HEK293T (cell line): ENCODE measurements around the gene NIBAN1.
"Not testable (repeated sequence)": the region's sequence is repeated elsewhere in the genome, so short reads cannot be mapped to it uniquely, and the experiment has no call there.

Experiments used
- CTCF ChIA-PET: fragments of 350-600 bp; formaldehyde crosslinking; extraction: SDS; loops from one replicate; lab custom pipeline; 2021; ENCODE audit warnings: antibody characterized with exemption, inconsistent platforms; lab: Yijun Ruan, JAX
- POLR2A ChIA-PET: fragments of 350-600 bp; formaldehyde crosslinking; extraction: SDS; loops from one replicate; lab custom pipeline; 2020; ENCODE audit warnings: antibody characterized with exemption, inconsistent platforms; lab: Yijun Ruan, JAX
- DNase-seq: peaks from one replicate; pipeline ENCODE4 v3.0.0; 2012; ENCODE audit warnings: mixed read lengths; ENCODE audit errors: extremely low spot score
- ARNT ChIP-seq: fragments of 450-650 bp; IDR thresholded peaks from 2 replicates; pipeline ENCODE4 v1.6.1; 2017; ENCODE audit warnings: mild to moderate bottlenecking
- BHLHE40 ChIP-seq: fragments of 450-650 bp; IDR thresholded peaks from 2 replicates; pipeline ENCODE4 v1.6.1; 2016; ENCODE audit warnings: mild to moderate bottlenecking, moderate library complexity, borderline replicate concordance
- CTBP1 ChIP-seq: fragments of 450-650 bp; IDR thresholded peaks from 2 replicates; pipeline ENCODE4 v1.6.1; 2016; ENCODE audit warnings: borderline replicate concordance
- ELF4 ChIP-seq: fragments of 450-650 bp; IDR thresholded peaks from 2 replicates; pipeline ENCODE4 v1.6.1; 2017; ENCODE audit warnings: antibody characterized with exemption
- FOXA1 ChIP-seq: fragments of 450-650 bp; IDR thresholded peaks from 2 replicates; pipeline ENCODE4 v1.6.1; 2016; ENCODE audit warnings: mild to moderate bottlenecking
- FOXK2 ChIP-seq: fragments of 450-650 bp; IDR thresholded peaks from 2 replicates; pipeline ENCODE4 v1.6.1; 2016; ENCODE audit warnings: mild to moderate bottlenecking
- FOXM1 ChIP-seq: fragments of 450-650 bp; IDR thresholded peaks from 2 replicates; pipeline ENCODE4 v1.6.1; 2017; ENCODE audit warnings: mild to moderate bottlenecking, borderline replicate concordance
- HDGF ChIP-seq: fragments of 450-650 bp; IDR thresholded peaks from 2 replicates; pipeline ENCODE4 v1.6.1; 2017; ENCODE audit warnings: antibody characterized with exemption, borderline replicate concordance
- L3MBTL2 ChIP-seq: fragments of 450-650 bp; conservative IDR thresholded peaks from 2 replicates; pipeline ENCODE4 v1.6.1; 2016; ENCODE audit warnings: mild to moderate bottlenecking
- LEF1 ChIP-seq: fragments of 450-650 bp; IDR thresholded peaks from 2 replicates; pipeline ENCODE4 v1.6.1; 2017; ENCODE audit warnings: mild to moderate bottlenecking, borderline replicate concordance
- NFRKB ChIP-seq: fragments of 450-650 bp; IDR thresholded peaks from 2 replicates; pipeline ENCODE4 v1.6.1; 2016; ENCODE audit warnings: mild to moderate bottlenecking, moderate library complexity
- PKNOX1 ChIP-seq: fragments of 450-650 bp; IDR thresholded peaks from 2 replicates; pipeline ENCODE4 v1.6.1; 2016
- SP1 ChIP-seq: fragments of 450-650 bp; IDR thresholded peaks from 2 replicates; pipeline ENCODE4 v1.6.1; 2017
- SUZ12 ChIP-seq: fragments of 450-650 bp; IDR thresholded peaks from 2 replicates; pipeline ENCODE4 v1.6.1; 2016; ENCODE audit warnings: mild to moderate bottlenecking
- TARDBP ChIP-seq: fragments of 450-650 bp; IDR thresholded peaks from 2 replicates; pipeline ENCODE4 v1.6.1; 2016
- ZNF384 ChIP-seq: fragments of 450-650 bp; IDR thresholded peaks from 2 replicates; pipeline ENCODE4 v1.6.1; 2016

Gene NIBAN1

DNA sequence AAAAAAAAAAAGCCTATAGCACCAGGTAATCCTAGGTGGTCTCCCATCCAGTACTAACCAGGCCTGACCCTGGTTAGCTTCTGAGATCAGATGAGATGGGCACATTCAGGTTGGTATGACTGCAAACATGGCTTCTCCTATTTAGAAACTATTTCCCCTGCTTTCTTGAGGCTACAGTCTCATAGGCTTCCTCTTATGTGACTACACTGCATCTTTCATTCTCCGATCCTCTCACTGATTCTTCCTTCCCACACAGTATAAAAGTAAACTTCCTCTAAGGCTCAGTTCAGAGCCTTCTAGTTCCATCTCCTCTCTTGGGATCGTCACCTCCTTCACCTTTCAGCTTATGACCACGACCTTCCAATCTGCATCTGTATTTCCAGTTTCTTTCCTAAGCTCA, 40.6 kb upstream of the NIBAN1 start:
- ChIA-PET POLR2A (no interaction called here), CTCF (no interaction called here)
- DNase-seq, result no peak
- TF ChIP-seq SUZ12, result no peak
- no peak for TF ChIP-seq ELF4
- no peak for TF ChIP-seq FOXM1
- no peak for TF ChIP-seq PKNOX1
- no peak for TF ChIP-seq HDGF
- no peak for TF ChIP-seq FOXK2
- no peak for TF ChIP-seq FOXA1
- no peak for TF ChIP-seq TARDBP
- no peak for TF ChIP-seq LEF1
- TF ChIP-seq NFRKB, result no peak
- no peak for TF ChIP-seq BHLHE40
- TF ChIP-seq SP1, result no peak
- TF ChIP-seq L3MBTL2, result no peak
- no peak for TF ChIP-seq ZNF384
- TF ChIP-seq ARNT, result no peak
- no peak for TF ChIP-seq CTBP1

- no peak for DNase-seq
- TF ChIP-seq SUZ12 (no peak), ZNF384 (no peak), HDGF (no peak), ELF4 (no peak), FOXA1 (no peak), SP1 (no peak), FOXM1 (no peak), ARNT (no peak), FOXK2 (no peak), LEF1 (no peak), L3MBTL2 (no peak), BHLHE40 (no peak), CTBP1 (no peak), TARDBP (no peak), NFRKB (no peak), PKNOX1 (no peak)
- CTCF ChIA-PET, result interaction anchor here (0.7 kb wide), 1 partner anchor 74 kb away, joined by 3 read pairs; no protein-coding TSS in a partner anchor
- POLR2A ChIA-PET, result no interaction called here
These were observed 36.1 kb upstream of the NIBAN1 start for GRCh38 chr1:185010361-185010760.

- ChIA-PET CTCF (interaction anchor here (0.7 kb wide), 1 partner anchor 45 kb away, joined by 5 read pairs; no protein-coding TSS in a partner anchor), POLR2A (no interaction called here)
- no peak for TF ChIP-seq SP1
- TF ChIP-seq NFRKB, result no peak
- TF ChIP-seq LEF1, result no peak
- TF ChIP-seq PKNOX1, result no peak
- no peak for TF ChIP-seq ZNF384
- no peak for TF ChIP-seq FOXM1
- no peak for TF ChIP-seq ELF4
- no peak for TF ChIP-seq ARNT
- no peak for TF ChIP-seq L3MBTL2
- no peak for TF ChIP-seq FOXK2
- TF ChIP-seq SUZ12, result no peak
- TF ChIP-seq FOXA1, result no peak
- no peak for DNase-seq
These were observed 34.5 kb upstream of the NIBAN1 start for GRCh38 chr1:185008838-185009237.

DNA sequence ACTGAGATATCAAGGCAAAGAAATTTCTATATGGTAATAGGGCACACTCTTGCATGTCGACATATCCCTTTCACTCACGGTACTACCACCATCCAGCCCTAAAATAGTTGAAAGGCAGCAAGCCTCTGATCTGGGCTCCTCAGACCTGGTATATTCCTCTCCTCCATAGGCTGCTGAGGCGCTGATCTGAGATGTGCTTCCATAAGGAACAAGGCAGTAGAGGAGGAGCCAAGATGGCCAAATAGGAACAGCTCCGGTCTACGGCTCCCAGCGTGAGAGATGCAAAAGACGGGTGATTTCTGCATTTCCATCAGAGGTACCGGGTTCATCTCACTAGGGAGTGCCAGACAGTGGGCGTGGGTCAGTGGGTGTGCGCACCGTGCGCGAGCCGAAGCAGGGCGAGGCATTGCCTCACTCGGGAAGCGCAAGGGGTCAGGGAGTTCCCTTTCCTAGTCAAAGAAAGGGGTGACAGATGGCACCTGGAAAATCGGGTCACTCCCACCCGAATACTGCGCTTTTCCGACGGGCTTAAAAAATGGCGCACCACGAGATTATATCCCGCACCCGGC, 27.1 kb upstream of the NIBAN1 start:
- DNase-seq, CTCF ChIA-PET, POLR2A ChIA-PET: not testable (repeated sequence)

DNA sequence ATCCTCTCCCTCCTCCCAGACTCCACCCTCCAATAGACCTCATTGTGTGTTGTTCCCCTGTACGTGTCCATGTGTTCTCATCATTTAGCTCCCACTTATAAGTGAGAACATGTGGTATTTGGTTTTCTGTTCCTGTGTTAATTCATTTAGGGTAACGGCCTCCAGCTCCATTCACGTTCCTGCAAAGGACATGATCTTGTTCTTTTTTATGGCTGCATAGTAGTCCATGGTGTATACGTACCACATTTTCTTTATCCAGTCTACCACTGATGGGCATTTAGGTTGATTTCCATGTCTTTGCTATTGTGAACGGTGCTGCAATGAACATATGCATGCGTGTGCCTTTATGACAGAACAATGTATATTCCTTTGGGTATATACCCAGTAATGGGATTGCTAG, 25.7 kb upstream of the NIBAN1 start:
- POLR2A ChIA-PET, CTCF ChIA-PET: not testable (repeated sequence)

GRCh38 chr1:184994301-184994700, 20.0 kb upstream of the NIBAN1 start:
- ChIA-PET CTCF (no interaction called here), POLR2A (no interaction called here)
- TF ChIP-seq SP1 (no peak), CTBP1 (no peak), PKNOX1 (no peak), ELF4 (no peak), HDGF (no peak), SUZ12 (no peak), BHLHE40 (no peak), L3MBTL2 (no peak), ARNT (no peak), TARDBP (no peak), NFRKB (no peak), ZNF384 (no peak), FOXM1 (no peak), FOXK2 (no peak), LEF1 (no peak), FOXA1 (no peak)
- no peak for DNase-seq

More for the DNA sequence above, 25.7 kb upstream of the NIBAN1 start:
- DNase-seq, result not testable (repeated sequence)

- CTCF ChIA-PET, result no interaction called here
- no peak for TF ChIP-seq FOXA1
- TF ChIP-seq CTBP1, result no peak
- TF ChIP-seq L3MBTL2, result no peak
- no peak for TF ChIP-seq HDGF
- no peak for TF ChIP-seq BHLHE40
- no peak for TF ChIP-seq SUZ12
- no peak for TF ChIP-seq ARNT
- TF ChIP-seq NFRKB, result no peak
- TF ChIP-seq ZNF384, result no peak
- no peak for TF ChIP-seq FOXK2
- TF ChIP-seq ELF4, result no peak
- DNase-seq, result no peak
- POLR2A ChIA-PET, result no interaction called here
These were observed 18.0 kb upstream of the NIBAN1 start for GRCh38 chr1:184992271-184992670.
